Stimulated activated CD8-positive, alpha-beta memory T cell treated with anti-CD3 and anti-CD28 coated beads, Interleukin-2, amount 100 ng/mL, for 1 hour (primary cell): Measurements from ENCODE around the gene PRMT6.
"Not testable (repeated sequence)": the region's sequence is repeated elsewhere in the genome, so short reads cannot be mapped to it uniquely, and the experiment has no call there.

Experiments used
- DNase-seq, 2 donors: peaks; one replicate each; pipeline ENCODE4 v3.0.0-alpha.2; 2020; ENCODE audit warnings: low read depth in 2 of 2

The PRMT6 gene

DNA sequence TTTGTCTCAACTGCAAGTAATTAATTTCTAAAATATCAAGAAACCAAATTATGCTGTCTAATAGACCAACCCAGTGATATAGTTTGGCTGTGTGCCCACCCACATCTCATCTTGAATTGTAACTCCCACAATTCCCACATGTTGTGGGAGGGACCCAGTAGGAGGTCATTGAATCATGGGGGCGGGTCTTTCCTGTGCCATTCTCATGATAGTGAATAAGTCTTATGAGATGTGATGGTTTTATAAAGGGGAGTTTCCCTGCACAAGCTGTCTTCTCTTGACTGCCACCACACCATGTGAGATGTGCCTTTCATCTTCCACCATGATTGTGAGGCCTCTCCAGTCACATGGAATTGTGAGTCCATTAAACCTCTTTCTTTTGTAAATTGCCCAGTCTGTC lies 36.9 kb downstream of the PRMT6 start:
- DNase-seq: not testable (repeated sequence)

DNA sequence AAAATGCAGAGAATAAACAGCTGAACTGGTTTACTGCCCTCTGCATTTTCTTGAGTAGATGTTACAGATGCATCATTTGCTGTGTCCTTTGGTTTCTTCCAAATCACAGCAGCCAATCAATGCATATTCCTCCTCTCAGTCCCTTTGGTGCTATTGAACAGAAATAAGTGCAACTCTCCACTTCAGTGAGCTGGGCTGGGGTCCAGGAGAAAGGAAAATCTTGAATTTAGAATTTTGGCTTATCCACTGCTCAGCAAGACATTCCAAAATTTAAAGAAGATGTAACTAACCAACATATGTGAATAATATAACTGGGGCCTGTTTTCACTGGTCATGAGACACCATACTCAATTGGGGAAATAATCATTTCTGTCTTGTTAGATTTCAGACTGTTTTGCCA lies 39.2 kb downstream of the PRMT6 start:
- DNase-seq: no peak

DNA sequence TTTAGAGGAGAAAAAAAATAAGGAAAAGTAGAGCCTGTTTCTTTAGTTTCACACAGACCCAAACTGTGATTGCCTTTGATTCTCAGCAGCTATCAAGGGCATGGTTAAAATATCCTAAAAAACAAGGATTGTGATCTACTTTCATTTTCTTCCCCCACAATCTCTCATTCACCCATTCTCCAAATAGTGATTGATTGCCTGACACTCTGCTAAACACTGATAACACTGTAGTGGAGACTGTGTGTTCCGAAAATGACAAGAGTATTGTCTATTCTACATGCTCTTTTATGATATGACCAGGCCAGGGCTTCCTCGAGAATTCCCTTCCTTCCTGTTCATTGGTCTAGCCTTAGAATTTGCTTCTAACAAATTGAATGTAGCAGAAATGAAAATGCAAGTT lies 40.2 kb downstream of the PRMT6 start:
- no peak for DNase-seq

DNA sequence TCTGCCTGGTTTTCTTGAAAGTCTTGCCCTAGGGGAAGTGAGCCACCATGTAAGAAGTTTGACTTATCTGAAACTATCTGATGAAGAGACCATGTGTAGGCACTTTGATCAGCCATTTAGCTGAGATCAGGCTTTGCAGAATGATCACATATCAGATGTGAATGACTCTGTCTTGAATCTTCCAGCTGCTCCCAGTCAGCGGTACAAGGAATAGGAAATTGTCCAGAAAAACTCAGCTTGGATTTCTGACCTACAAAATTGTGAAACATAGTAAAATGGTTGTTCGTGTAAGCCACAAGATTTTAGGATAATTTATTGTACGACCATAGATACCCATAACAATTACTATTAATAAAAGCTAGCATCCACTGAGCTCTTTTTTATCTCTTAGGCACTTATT lies 42.5 kb downstream of the PRMT6 start:
- DNase-seq: no peak

DNA sequence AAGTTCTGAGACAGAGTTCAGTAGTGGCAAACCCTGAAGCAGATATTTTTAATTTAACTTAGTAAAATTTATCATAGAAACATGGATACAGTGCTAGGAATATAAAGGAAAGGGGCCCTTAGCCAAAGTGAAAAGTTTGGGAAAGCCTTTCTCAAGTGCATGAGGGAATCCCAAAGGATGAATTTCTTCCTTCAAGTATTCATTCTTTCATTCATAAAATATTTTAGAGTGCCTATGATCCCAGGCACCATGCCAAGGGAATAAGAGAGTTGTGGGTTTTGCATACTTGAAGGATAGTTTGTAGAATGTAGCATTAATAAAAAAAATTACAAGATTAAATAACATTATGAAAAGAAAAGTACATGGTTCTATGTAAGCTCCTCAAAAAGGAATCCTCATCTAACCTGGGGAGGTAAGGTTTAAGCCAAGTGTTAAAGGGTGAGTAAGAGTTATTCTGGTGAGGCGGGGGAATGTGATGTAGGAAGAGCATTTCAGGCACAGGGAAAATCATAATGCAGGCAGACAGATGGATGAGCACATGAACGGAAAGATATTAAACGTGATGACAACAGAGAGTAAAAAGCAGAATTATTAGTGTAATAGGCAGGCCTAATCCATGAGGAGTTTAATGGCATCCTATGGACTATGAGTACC lies 44.0 kb downstream of the PRMT6 start:
- DNase-seq: no peak

DNA sequence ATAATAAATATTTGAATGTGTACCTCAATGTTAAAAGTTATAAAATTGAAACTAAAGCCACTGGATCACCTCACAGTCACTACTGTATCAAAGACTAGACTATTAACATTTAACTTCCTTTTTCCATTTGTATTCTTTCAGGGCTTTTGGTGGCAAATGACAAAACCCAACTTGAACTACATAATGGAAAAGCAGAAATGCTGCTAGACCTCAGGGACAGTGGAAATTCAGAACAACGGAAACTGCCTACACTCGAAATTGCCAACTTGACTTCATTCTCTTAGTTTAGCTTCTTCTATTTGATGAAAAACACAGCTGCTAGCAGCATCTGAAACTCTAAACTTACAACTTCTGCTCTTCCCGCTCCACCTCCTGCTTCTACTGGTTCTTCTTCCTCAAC lies 49.4 kb downstream of the PRMT6 start:
- DNase-seq: no peak
